ENCODE measurements around the gene CPVL.

GRCh38 chr7:29035044-29035740, 111.1 kb downstream of the CPVL start:
- TF ChIP-seq CTCF (IDR thresholded peaks at IDR 0.05; ENCODE audit: low read depth, low read length): no peak
- no peak for TF ChIP-seq EZH2phosphoT487 (IDR thresholded peaks at IDR 0.05; ENCODE audit: low read depth)

Data from OCI-LY3 (cell line).